ENCODE results near the gene PLA2G6. TPM values are rescaled to one million over a fixed set of nuclear protein-coding genes. Genes with fewer than 3 reads are reported as not detected.

Gene PLA2G6
- total RNA-seq, 1 experiment from 2014 or later = 18.7 TPM

DNA sequence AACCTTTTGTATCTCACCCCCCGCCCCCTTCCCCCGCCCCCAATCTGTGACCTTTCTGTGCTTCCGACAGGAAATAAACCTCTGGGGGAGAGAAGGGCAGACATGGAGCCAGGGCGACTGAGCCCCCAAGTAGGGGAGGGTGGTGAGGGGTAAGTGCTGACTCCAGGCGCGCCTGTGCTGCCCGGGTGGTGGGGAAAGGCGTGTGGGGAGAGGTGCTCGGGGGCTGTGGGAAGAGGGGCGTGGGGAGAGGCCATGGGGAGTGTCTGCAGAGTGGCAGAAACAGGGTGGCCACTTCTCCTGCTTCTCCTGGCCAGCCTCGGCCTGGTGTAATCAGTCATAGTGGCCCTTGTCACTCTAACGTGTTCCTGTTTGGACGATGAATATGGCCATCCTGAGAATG, 105.7 kb downstream of the PLA2G6 start:
- Mint-ChIP-seq H3K4me1 (ENCODE audit: low read depth, unreplicated experiment) (no peaks in the 10 kb centered on the region), H3K27ac (ENCODE audit: unreplicated experiment) (no peak overlapping the region), H3K36me3 (ENCODE audit: insufficient read depth, unreplicated experiment) (peaks cover 3% of the 10 kb centered on the region), H3K9me3 (ENCODE audit: unreplicated experiment) (no peaks in the 10 kb centered on the region), H3K27me3 (ENCODE audit: insufficient read depth, unreplicated experiment) (no peaks in the 10 kb centered on the region), H3K4me3 (ENCODE audit: unreplicated experiment) (no peak overlapping the region)
- DNase-seq = no peak
- ChIA-PET CTCF (no interaction called here), POLR2A (no interaction called here)
- intact Hi-C loops (cut with micrococcal nuclease; ENCODE audit: unreplicated experiment) = no loop called here
- TF ChIP-seq, protein P1, sequence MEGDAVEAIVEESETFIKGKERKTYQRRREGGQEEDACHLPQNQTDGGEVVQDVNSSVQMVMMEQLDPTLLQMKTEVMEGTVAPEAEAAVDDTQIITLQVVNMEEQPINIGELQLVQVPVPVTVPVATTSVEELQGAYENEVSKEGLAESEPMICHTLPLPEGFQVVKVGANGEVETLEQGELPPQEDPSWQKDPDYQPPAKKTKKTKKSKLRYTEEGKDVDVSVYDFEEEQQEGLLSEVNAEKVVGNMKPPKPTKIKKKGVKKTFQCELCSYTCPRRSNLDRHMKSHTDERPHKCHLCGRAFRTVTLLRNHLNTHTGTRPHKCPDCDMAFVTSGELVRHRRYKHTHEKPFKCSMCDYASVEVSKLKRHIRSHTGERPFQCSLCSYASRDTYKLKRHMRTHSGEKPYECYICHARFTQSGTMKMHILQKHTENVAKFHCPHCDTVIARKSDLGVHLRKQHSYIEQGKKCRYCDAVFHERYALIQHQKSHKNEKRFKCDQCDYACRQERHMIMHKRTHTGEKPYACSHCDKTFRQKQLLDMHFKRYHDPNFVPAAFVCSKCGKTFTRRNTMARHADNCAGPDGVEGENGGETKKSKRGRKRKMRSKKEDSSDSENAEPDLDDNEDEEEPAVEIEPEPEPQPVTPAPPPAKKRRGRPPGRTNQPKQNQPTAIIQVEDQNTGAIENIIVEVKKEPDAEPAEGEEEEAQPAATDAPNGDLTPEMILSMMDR (IDR thresholded peaks at IDR 0.05; ENCODE audit: insufficient read depth in 1 of 2, low read depth in 1 of 2, low read length in 1 of 2, severe bottlenecking in 1 of 2, unreplicated experiment in 1 of 2) = no peak
- H3K4me1 ChIP-seq = no peaks in the 10 kb centered on the region
- H3K4me3 ChIP-seq (ENCODE audit: low read depth, low read length) = no peak overlapping the region
- H3K9me3 ChIP-seq = no peaks in the 10 kb centered on the region
- no TSS peak for BruUV-seq (replicated peaks)
- no peaks in the 10 kb centered on the region for H3K27me3 ChIP-seq (replicated peaks; ENCODE audit: control insufficient read depth, insufficient read depth, low read length)
- peaks cover 4% of the 10 kb centered on the region for H3K36me3 ChIP-seq (ENCODE audit: control insufficient read depth, insufficient read depth, low read length)

DNA sequence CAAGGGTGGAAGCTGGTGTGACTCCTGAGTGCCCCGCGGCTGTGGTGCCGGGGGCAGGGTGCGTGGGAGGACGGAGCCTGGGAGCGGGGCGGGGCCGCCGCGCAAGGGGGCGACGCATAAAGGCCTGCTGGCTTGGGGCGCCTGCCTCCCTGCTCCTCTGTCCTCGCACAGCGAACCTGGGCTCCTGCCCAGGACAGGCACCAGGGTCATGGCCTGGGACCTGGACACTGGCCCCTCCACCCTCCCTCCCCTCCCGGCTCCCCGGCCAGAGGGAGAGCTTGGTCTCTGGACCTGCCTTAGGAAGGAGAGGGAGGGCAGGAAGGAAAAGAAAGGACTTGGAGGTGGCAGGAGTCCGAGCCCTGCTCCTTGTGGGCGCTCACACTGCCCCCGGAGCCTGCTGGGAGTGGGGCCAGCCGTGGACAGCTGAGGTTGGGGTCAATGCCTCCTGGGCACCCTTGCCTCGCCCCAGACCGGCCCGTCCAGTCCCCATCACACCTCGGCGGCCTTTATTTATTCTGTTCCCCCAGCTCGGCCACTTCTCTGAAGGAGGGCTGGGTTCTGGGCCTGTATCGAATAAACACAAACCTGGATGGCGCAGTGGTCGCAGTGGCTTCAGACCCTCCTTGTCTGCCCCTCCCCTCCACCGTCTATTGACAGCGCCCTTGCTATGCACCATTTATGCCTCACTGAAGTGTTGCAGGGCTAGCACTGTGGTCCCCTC, 106.4 kb downstream of the PLA2G6 start:
- TF ChIP-seq, protein P1 (IDR thresholded peaks at IDR 0.05; ENCODE audit: insufficient read depth in 1 of 2, low read depth in 1 of 2, low read length in 1 of 2, severe bottlenecking in 1 of 2, unreplicated experiment in 1 of 2) = no peak
- no peaks in the 10 kb centered on the region for H3K27me3 Mint-ChIP-seq (ENCODE audit: insufficient read depth, unreplicated experiment)
- no peak for DNase-seq
- no peaks in the 10 kb centered on the region for H3K4me1 Mint-ChIP-seq (ENCODE audit: low read depth, unreplicated experiment)
- peaks cover 6% of the 10 kb centered on the region for H3K36me3 Mint-ChIP-seq (ENCODE audit: insufficient read depth, unreplicated experiment)
- no peak overlapping the region for H3K4me3 ChIP-seq (ENCODE audit: low read depth, low read length)
- CTCF ChIA-PET = interaction anchor here (0.8 kb wide), 1 partner anchor 23 kb away, joined by 3 read pairs; no protein-coding TSS in a partner anchor
- POLR2A ChIA-PET = no interaction called here
- H3K36me3 ChIP-seq (ENCODE audit: control insufficient read depth, insufficient read depth, low read length) = peaks cover 4% of the 10 kb centered on the region
- no peaks in the 10 kb centered on the region for H3K4me1 ChIP-seq
- no peak overlapping the region for H3K4me3 Mint-ChIP-seq (ENCODE audit: unreplicated experiment)
- BruUV-seq (replicated peaks) = TSS peak; percentile 8
- H3K27me3 ChIP-seq (replicated peaks; ENCODE audit: control insufficient read depth, insufficient read depth, low read length) = no peaks in the 10 kb centered on the region
- no peaks in the 10 kb centered on the region for H3K9me3 Mint-ChIP-seq (ENCODE audit: unreplicated experiment)
- no peaks in the 10 kb centered on the region for H3K9me3 ChIP-seq
- H3K27ac Mint-ChIP-seq (ENCODE audit: unreplicated experiment) = no peak overlapping the region
- intact Hi-C loops (cut with micrococcal nuclease; ENCODE audit: unreplicated experiment) = no loop called here

DNA sequence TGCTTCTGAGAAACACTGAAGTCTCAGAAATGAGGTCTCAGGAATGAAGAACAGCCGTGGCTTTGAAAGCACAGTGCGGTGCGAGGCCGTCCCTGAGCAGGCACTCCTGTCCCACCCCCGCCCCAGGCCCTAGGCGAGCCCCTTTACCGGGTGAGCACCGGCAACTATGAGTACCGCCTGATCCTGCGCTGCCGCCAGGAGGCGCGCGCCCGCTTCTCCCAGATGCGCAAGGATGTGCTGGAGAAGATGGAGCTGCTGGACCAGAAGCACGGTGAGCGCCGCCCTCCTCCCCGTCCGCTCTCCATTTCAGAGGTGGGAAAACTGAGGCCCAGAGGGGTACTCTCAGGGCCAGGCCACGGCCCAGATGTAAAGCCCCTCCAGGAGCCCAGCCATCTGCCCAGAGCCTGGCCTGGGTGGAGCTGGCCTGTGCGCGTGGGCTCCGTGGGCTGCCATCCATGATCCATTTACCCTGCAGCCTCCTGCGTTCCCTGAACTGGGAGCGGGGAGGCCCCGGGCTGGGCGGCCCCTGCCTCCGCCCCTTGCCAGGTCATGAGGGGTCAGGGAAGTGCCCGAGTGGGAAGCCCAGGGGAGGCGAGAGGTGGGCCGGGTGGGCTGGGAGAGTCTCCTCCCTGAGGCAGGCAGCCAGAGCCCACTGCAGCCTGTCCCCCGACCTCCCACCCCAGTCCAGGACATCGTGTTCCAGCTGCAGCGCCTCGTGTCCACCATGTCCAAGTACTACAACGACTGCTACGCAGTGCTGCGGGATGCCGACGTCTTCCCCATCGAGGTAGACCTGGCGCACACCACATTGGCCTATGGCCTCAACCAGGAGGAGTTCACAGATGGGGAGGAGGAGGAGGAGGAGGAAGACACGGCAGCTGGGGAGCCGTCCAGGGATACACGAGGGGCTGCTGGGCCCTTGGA, 107.2 kb downstream of the PLA2G6 start:
- Histone ChIP-seq H3K4me3 (ENCODE audit: low read depth, low read length) (no peak overlapping the region), H3K4me1 (no peaks in the 10 kb centered on the region), H3K27me3 (replicated peaks; ENCODE audit: control insufficient read depth, insufficient read depth, low read length) (no peaks in the 10 kb centered on the region), H3K9me3 (no peaks in the 10 kb centered on the region), H3K36me3 (ENCODE audit: control insufficient read depth, insufficient read depth, low read length) (peaks cover 4% of the 10 kb centered on the region)
- H3K4me3 Mint-ChIP-seq (ENCODE audit: unreplicated experiment) = no peak overlapping the region
- no peaks in the 10 kb centered on the region for H3K9me3 Mint-ChIP-seq (ENCODE audit: unreplicated experiment)
- no peaks in the 10 kb centered on the region for H3K27me3 Mint-ChIP-seq (ENCODE audit: insufficient read depth, unreplicated experiment)
- H3K4me1 Mint-ChIP-seq (ENCODE audit: low read depth, unreplicated experiment) = no peaks in the 10 kb centered on the region
- CTCF ChIA-PET = interaction anchor here (0.8 kb wide), 1 partner anchor 22 kb away, joined by 3 read pairs; no protein-coding TSS in a partner anchor
- H3K27ac Mint-ChIP-seq (ENCODE audit: unreplicated experiment) = no peak overlapping the region
- POLR2A ChIA-PET = no interaction called here
- TF ChIP-seq, protein P1 (IDR thresholded peaks at IDR 0.05; ENCODE audit: insufficient read depth in 1 of 2, low read depth in 1 of 2, low read length in 1 of 2, severe bottlenecking in 1 of 2, unreplicated experiment in 1 of 2) = no peak
- no peak for DNase-seq
- H3K36me3 Mint-ChIP-seq (ENCODE audit: insufficient read depth, unreplicated experiment) = peaks cover 6% of the 10 kb centered on the region
- no TSS peak for BruUV-seq (replicated peaks)
- intact Hi-C loops (cut with micrococcal nuclease; ENCODE audit: unreplicated experiment) = no loop called here

All from Caco-2 (cell line).